WI38 (cell line): ENCODE measurements around the gene SLC27A3.

ENCODE experiments used
- H3K4me3 ChIP-seq: 2 replicates; pipeline ENCODE4 v1.5.1; 2011; ENCODE audit warnings: low read depth, mild to moderate bottlenecking, control low read depth, low read length
- TF ChIP-seq, protein P1 (sequence below): IDR thresholded peaks from 2 replicates; pipeline ENCODE4 v1.5.1; 2012; ENCODE audit warnings: low read depth, mild to moderate bottlenecking, control low read depth, low read length

The SLC27A3 gene

DNA sequence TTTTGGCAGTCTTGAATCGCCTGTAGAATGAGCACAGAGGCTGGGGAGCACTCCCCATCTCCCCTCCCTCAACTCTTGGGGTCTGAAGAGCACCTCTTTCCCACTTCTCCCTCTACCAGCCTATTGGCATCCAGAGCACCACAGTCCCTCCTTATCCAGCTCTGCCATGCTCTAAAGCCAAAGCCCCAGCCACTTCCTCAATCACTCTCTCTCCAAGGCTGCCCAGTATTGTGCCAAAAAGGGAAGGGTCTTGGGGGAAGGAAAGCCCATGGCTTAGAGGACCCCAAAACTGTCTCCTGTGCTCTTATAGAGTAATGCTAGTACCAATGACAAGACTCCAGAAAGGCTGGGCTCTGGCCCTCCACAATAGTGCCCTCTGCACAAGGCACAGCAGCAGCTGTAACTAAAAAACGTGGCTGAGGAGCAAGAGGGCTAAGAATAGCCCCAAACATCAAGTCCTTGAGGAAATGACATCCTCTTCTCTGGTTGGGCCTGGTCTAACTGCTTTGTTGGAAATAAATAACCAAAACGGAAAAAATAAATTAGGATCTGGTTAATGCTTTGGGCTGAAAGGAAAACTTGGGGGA lies 28.4 kb downstream of the SLC27A3 start:
- TF ChIP-seq, protein P1, sequence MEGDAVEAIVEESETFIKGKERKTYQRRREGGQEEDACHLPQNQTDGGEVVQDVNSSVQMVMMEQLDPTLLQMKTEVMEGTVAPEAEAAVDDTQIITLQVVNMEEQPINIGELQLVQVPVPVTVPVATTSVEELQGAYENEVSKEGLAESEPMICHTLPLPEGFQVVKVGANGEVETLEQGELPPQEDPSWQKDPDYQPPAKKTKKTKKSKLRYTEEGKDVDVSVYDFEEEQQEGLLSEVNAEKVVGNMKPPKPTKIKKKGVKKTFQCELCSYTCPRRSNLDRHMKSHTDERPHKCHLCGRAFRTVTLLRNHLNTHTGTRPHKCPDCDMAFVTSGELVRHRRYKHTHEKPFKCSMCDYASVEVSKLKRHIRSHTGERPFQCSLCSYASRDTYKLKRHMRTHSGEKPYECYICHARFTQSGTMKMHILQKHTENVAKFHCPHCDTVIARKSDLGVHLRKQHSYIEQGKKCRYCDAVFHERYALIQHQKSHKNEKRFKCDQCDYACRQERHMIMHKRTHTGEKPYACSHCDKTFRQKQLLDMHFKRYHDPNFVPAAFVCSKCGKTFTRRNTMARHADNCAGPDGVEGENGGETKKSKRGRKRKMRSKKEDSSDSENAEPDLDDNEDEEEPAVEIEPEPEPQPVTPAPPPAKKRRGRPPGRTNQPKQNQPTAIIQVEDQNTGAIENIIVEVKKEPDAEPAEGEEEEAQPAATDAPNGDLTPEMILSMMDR, result no peak
- H3K4me3 ChIP-seq, result no peak overlapping the region

DNA sequence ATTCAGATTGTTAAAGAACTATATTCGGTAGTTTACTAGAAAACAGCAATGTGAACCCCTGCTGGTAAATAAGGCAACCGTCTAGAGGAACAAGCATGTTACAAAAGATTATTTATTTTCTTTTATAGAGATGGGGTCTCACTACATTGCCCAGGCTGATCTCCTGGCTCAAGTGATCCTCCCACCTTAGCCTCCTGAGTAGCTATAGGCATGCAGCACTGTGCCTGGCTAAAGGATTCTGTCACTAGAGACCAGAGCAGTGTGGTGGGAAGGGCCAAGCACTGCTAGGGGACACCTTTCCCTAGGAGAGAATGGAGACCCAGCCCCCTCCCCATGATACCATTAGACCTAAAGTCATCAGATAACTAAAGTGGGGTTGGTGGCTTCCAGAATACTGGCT lies 28.9 kb downstream of the SLC27A3 start:
- TF ChIP-seq, protein P1, result no peak
- no peak overlapping the region for H3K4me3 ChIP-seq

DNA sequence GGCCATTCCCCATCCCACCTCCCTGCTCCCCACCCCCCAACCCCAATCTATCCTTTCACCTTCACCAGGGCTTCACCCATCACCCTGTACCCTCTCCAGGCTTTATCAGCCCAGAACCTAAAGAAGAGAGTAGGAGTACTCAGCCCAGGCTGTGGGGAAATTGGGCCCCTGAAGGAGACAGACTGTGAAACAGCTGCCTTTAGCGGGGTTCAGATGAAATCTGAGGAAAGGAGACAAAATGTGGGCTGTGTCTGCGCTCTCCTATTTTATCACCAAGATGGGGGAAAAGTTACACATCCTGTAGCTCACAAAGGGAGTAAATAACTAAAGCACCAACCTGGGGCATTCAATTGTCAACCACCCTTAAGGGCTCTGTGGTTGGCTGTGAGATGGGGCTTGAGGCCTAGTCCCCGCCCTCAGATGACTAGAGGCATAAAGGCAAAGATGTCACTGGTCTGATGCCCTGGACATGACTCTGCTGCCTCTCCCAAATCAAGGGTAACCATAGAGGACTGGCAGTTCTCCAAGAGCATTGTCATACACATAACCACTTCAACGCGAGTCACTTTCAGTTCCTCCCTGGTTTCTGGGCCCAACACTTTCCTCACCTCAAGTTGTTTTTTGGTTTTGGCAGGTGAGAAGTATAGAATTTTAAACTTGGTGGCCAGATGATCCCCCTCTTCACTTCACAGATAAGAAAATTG lies 30.0 kb downstream of the SLC27A3 start:
- TF ChIP-seq, protein P1, result no peak
- H3K4me3 ChIP-seq, result no peak overlapping the region

GRCh38 chr1:153805886-153806719 lies 30.9 kb downstream of the SLC27A3 start:
- H3K4me3 ChIP-seq, result no peak overlapping the region
- TF ChIP-seq, protein P1, result no peak

- TF ChIP-seq, protein P1, result no peak
- H3K4me3 ChIP-seq, result no peak overlapping the region
Observed at GRCh38 chr1:153816283-153816889, 41.2 kb downstream of the SLC27A3 start.

DNA sequence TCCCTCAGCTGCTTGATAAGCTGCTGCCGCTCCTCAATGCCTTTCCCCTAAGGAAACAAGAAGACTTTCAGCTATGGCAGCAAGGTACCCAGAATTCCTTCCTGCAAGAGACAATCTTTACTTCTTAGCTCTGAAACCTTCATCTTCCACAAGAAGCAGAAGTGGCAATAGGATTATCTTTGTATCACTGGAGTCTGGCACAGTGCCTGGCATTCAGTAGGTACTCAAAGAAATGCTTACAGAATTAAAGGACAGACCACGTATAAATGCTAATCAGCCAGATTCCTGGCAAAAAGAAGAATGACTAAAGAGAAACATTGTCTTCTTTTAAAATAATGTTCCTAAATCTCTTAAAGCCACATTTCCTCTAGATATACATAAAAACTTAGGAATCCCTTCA lies 43.7 kb downstream of the SLC27A3 start:
- TF ChIP-seq, protein P1, result no peak
- H3K4me3 ChIP-seq, result no peak overlapping the region
